Esophagus muscularis mucosa (tissue), 4 donors: Measurements from ENCODE around the gene GNG7.
"Not testable (repeated sequence)": the region's sequence is repeated elsewhere in the genome, so short reads cannot be mapped to it uniquely, and the experiment has no call there.

Source experiments
- CTCF ChIP-seq, 3 experiments: fragments of 200-600 bp in 2 of 3; fragments of 450-650 bp in 1 of 3; sonication (generic) in 2 of 3; IDR thresholded peaks; one replicate each; pipeline ENCODE4 v1.5.1; 2017 to 2019; ENCODE audit warnings: antibody characterized with exemption in 3 of 3, mild to moderate bottlenecking in 2 of 3, moderate library complexity in 1 of 3
- EP300 ChIP-seq: sonication (generic); formaldehyde crosslinking; IDR thresholded peaks from one replicate; pipeline ENCODE4 v1.6.1; 2017; ENCODE audit warnings: antibody characterized with exemption
- POLR2A ChIP-seq: fragments of 450-650 bp; IDR thresholded peaks from one replicate; pipeline ENCODE4 v1.6.1; 2017; ENCODE audit warnings: antibody characterized with exemption, moderate library complexity, mild to moderate bottlenecking, low read depth

DNA sequence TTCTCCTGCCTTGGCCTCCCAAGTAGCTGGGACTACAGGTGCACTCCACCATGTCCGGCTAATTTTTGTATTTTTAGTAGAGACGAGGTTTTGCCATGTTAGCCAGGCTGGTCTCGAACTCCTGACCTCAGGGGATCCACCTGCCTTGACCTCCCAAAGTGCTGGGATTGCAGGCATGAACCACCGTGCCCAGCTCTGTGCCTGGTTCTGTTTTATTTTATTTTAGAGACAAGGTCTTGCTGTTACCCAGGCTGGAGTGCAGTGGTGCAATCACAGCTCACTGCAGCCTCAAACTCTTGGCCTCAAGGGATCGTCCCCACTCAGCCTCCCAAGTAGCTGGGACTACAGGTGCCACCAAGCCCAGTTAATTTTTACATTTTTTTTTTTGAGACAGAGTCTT is 122.1 kb downstream of the GNG7 start:
- not testable (repeated sequence) for TF ChIP-seq EP300; CTCF (IDR thresholded peaks at IDR 0.05); POLR2A
